HG02973 (cell line): ENCODE measurements around the gene CEP112.
"Not testable (repeated sequence)": the region's sequence is repeated elsewhere in the genome, so short reads cannot be mapped to it uniquely, and the experiment has no call there.

Experiments
- ATAC-seq: cut with Tn5 transposase; IDR thresholded peaks from one replicate; pipeline ENCODE4 v1.9.1; 2021; ENCODE audit warnings: moderate library complexity; ENCODE audit not compliant: unreplicated experiment

CEP112 gene

DNA sequence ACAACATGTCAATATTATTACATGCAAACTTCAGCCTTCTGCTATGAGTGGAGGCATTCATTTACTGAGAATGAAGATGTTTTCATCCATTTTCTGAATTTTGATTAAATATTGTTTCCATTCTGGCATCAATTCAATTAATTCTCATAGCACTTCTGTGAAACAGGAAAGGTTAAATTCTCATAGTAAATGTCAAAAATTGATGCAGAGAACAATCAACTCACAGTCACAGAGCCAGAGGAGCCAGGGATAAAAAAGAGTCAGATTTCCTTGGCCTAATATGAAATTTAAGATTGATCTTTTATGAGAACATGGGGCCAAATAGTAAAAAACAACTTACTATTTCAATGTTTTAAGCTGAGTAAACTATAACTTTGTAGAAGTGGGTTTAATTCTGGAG, 446.7 kb downstream of the CEP112 start:
- ATAC-seq, result no peak

DNA sequence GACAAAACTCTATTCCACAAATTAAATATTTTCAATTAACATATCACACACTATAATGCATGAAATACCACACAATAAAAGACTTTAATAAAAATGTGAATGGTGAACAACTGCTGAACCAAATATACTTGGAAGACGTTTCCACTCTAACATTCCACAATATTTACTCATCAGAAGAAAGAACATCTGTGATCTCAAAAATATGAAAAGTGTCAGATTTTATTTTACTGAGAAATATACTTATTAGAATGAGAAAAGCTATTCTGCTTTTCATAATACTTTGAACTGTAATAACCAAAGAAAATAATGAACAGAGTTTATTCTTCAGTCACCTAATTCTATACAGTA, 448.7 kb downstream of the CEP112 start:
- ATAC-seq, result no peak

DNA sequence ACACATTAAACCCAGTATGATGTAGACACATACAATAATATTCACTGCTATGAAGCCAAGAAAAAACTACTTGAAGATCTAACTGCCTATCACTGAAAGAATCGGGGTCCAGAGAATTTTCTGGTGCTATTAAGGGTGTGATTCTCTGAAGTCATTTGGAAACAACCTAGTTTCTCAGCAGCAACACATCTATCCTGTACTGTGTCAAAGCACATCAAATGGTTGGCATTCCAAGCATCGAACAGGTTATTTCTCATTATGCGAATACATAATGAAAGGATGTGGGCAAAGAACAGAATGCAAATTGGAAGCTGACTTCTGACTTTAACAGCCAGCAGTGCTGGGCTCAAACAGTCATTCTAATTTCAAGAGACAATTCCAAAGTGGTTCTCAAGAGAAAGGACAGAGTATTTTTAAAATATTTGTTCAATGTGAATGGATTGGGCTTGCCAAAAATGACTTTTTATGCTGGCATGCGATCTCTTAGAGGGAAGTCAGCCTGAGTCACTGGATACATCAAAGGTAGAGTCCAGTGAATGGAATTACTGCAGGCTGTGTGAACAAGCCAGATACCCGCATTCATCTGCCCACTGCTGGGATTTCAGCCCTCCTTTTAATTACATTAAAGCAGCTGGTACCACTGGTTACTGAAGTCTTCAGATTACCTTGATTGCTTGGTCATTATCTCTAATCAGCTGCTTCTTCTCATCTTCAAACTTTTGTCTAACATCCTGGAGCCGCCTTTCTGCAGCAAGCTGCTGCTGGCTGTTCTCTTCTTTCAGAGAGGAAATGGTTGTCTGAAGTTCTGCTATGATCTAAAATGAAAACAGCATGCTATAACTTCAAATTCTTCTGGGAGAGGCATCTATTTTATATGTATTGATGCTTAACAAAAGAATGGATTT, 449.3 kb downstream of the CEP112 start:
- no peak for ATAC-seq

DNA sequence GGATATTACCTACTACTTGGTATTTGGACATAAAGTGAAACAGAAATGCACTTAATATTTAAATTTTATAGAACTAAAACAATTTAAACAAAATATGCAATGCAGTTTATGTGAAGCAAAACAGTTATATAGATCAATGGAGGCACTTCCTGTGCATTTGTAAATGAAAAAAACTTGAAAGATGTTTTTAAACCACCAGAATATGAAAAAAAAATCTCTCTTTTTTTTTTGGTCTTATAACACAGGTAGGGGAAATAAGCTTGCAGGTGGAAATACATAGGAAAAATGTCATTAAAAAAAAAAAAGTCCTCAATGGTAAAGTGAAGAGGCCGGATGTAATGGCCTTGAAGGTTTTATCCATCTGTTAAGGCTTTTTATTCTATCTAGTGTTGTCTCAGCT, 450.2 kb downstream of the CEP112 start:
- ATAC-seq, result no peak

DNA sequence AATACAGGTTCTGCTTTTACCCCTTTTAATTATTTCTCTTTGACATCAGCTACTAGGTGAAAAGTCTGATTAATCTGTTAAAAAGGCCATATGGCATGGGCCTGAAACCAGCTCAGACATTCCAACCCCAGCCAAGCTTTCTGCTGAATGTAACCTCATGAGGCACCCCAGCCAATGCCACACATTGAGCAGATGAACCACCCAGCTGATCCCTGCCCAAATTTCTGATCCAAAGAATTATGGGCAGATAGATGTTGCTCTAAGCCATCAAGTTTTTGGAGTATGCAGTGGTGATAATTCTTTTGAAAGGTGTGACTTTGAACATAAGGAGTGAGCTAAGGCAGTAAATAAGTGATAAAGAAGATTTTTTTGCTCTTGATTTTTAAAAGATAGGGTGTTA, 452.9 kb downstream of the CEP112 start:
- ATAC-seq, result no peak

DNA sequence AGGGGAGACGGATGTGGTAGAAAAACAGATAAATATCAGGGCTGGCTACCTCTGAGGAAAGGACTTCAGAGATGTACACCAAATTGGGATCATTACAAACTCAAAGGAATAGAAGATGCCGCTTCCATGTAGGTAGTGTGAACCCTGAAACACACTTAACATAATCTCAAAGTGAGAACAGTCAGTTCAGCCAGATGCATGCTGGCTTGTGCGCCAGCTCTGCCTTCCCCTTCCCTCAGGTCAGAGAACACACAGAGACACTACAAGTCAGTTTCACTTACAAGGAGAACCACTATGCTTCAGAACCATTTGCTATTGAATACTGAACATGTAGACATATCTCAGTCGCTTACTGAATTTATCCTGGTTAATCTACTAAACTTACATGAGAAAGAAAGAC, 454.5 kb downstream of the CEP112 start:
- ATAC-seq, result no peak

DNA sequence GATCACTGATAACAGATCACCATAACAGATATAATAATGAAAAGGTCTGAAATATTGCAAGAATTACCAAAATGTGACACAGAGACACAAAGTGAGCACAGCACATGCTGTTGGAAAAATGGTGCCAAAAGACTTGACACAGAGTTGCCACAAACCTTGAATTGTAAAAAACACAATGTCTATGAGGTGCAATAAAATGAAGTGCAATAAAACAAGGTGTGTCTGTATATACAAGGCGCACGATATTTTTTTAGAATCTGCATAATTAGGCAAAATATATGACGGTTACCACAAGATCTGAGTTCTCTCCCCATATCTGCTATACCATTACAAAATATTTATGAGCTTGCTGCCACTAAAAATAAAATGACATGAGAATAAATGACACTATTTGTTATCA, 458.6 kb downstream of the CEP112 start:
- no peak for ATAC-seq

DNA sequence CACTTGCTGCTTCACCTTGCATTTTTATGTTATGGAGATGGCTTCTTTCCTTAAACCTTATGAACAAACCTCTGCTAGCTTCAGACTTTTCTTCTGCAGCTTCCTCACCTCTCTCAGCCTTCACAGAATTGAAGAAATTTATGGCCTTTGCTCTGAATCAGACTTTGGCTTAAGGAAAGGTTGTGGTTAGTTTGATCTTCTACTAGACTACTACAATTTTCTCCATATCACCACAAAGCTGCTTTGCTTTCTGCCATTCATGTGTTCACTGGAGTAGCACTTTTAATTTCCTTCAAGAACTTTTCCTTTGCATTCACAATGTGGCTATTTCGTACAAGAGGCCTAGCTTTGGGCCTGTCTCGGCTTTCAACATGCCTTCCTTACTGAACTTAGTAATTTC, 459.3 kb downstream of the CEP112 start:
- not testable (repeated sequence) for ATAC-seq

DNA sequence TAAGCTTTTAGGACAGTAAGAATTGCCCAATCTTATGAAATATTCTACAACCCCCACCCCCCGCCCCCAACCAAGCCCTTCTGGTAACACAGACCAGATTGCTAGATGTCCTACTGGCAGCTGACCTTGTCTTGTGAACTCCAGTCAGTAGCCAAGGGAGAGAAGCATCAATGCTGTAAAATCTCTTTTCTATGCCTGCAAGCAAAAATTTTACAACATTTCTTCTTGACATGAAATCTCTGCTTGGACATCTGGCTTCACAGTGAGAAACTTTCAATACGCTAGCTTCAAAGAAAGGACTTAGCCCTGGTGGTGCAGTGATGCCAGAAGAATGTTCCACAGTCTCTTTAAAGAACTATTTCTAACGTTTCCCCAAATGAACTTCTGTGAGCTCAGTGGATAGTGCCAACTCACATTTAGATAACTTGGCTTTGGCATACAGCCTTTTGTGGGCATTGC, 461.2 kb downstream of the CEP112 start:
- ATAC-seq, result no peak

DNA sequence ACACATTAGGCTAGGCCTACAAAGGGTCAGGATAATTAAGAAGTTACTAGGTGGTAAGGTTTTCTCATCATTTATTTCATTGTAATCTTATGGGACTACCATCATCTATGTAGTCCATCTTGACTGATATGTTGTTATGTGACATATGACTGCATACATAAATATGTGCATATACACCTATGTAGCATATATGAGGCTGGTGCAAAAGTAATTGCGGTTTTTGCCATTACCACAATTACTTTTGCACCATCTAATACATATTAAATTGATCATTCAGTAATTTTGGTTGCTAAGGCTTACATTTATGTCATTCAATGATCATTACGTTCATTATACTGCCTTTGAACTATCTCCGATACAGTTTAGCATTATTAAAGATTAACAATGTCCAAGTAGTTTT, 462.7 kb downstream of the CEP112 start:
- no peak for ATAC-seq

DNA sequence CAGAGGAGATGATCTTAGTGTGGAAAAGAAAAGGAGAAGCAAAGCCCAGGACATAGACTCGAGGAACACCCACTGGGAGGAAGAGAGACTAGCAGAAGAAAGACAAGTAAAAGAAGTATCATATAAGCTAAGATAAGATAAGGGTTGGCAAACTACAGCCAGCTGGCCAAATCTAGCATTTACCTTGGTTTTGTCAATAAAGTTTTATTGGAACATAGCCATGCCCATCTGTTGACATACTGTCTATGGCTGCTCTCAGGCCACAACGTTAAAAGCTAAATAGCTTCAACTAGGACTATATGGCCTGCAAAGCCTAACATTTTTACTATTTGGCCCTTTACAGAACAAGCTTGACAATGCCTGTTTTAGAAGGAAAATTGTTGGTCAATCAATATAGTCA, 464.1 kb downstream of the CEP112 start:
- ATAC-seq, result no peak

DNA sequence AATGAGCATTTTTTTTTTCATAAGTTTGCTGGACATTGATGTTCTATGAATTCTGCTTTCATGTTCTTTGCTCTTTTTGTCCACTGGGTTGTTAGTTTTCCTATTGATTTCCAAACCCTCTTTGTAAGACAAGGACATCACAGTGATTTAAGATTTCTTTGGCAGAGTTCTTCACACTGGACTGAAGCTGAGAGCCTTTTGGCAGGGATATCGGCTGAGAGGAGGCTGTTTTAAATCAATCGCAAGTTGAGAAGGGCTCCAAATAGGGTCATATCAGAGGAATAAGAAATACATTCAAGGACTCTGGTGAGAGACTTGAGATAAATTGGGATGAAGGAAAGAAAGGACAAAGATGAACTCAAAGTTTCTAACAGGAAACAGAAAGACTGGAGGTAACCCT, 464.7 kb downstream of the CEP112 start:
- ATAC-seq, result no peak

DNA sequence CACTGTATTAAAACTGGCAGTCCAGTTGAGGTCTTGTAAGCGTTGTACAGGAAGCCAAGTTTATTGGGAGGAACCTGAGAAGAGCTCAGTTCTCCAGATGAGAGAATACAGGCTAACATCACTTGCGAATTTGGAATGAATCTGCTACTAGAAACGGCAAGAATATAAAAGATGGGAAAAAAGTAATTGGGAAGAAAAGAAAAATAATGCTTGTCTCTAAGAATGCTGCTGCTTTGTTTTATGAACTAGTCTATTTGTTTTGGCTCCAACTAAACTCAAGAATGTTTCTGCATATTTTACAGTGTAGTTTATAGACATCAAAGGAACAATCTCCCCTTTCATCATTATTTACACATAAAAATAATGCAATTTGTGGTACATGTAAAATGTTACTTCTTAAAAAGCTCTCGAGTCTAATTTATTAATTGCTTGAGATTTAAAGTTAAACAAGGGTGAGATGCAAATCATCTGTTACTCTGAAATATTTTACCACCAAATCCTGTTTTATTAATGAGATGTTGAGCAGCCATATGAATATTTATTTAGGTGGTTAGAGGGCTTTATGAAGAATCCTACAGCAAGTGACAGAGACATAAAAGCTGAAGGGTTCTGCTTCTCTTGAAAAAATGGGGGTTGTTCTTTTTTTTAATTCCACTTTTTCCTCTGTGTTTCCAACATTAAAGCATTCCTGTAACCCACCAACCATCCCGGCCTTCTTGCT, 468.3 kb downstream of the CEP112 start:
- no peak for ATAC-seq

DNA sequence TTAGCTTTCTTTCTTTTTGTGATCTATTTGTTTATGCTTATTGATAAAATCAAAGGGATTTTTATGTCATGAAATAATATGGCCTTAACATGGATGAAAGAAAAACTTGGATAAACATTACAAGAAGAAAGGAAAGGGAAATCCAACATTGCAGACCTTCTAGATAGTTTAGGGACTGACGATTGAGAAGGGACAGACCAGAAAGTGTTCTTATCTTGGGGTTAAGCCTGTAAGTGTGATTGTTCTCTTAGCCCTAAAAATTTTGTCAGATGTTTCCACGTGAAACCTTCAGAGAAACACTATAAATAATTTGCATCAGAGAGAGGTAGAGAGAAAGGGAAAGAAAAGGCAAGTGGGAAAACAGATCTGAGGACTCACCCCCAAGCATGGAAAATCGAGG, 473.3 kb downstream of the CEP112 start:
- ATAC-seq, result no peak

DNA sequence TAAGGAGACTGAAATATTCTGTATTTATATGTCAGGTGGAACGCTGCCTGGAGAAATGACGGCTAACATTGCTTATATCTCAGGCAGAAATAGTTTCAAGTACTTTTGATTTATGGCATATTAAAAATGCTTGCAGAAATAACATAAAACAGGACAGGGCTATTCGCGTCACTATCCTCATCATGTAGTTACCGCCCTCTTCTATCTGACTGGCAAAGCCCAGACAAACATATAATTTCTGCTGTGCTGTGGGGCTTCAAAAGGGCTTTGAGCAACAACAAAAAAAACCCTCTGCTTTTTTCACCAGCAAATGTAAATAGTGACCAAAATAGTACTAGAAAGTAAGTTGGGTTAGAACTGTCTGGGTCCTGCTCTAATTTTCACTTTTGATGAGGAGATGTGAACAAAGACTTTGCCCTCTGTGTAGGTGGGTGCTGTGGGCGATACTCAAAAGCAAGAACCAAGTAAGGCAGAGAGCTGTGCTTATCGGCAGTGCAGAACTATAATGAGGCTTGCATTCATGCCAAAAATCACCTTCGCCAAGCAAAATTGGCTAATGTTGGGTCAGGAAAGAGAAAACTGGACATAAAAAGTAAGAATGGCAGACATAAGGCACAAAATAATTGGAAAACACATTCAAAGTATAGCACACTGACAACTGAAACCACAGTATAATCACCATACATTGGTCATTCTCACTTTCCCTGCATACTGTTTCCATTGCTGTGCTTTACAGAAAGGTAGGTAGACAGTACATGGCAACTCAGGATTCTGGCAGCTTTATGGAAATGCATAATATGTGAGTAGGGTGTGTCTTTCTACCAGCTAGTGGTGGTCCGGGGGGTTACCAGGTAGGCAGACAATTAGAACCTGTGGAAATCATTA, 479.3 kb downstream of the CEP112 start:
- no peak for ATAC-seq

DNA sequence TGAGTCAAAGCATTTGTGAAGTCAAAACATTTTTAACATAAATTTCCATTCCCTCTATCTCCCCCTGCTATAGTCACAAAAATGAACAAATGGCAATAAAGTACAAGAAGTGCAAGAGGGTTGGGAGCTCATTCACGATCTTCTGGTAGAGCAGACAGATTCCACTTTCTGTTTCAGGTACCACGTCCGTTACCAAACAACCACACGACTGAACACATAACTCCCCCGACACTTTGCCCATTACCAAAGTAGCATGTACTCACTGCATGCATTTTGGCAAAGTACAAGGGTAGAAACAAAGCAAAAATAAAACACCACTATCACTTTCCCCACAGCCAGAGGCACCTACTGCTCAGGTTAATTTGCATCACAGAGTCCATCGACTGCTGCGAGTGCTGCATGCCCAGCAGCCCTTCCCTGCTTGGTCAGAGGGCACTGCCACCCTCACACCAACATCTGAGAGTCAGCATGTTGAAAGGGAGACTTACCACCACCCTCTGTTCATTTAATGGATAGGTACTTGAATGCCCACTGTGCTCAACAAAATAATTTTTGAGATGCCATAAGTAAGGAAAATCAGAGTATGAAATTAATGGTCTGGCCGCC, 480.2 kb downstream of the CEP112 start:
- ATAC-seq, result no peak

DNA sequence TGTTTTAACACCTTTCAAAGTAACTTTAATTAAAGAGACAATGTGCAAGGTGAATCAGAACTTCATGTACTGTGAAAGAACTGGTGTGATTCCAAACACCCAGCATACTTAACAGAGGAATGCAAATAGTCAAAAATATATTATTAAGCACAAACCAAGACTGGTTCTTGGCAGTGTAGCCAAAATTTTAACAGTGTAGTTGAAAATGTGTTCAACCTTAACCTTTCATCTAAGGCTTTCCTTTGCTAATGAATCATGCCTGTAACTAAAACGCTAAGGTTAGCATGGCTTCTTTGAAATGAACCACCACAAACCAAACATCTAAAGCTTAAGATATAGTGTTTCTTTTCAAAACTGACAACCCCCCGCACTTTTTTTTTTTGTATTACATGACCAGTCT, 484.2 kb downstream of the CEP112 start:
- no peak for ATAC-seq

DNA sequence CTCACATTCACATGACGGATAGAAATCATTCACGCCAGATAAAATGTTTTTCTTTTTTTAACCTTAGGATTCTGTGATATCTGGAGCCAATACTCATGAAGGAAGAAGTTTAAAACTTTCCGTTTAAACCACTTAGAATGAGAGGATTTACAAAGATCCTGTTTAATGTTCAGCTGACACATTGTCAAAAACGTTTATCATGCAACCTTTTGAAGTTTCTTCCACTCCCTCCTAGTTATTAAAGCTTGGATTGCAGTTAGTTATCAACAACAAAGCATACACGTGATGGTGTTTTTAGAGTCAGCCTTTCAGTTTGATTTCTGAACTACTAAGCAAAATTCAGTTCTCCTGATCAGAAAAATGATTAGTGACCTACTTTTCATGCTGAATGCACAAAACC, 487.2 kb downstream of the CEP112 start:
- ATAC-seq, result no peak

DNA sequence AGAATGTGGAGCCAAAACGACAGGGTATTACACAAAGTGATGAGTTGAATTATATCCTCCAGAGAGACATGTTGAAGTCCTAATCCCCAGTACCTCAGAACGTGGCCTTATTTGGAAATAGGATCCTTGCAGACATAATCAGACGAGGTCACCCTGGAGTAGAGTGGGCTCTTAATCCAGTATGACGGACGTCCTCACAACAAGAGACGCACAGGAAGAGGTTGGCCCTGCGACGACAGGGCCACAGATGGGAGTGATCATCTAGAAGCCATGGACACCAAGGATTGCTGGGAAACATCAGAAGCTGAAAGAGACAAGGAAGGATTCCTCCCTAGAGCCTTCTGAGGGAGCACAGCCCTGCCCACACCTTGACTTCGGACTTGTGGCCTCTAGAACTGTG, 488.0 kb downstream of the CEP112 start:
- ATAC-seq, result no peak

DNA sequence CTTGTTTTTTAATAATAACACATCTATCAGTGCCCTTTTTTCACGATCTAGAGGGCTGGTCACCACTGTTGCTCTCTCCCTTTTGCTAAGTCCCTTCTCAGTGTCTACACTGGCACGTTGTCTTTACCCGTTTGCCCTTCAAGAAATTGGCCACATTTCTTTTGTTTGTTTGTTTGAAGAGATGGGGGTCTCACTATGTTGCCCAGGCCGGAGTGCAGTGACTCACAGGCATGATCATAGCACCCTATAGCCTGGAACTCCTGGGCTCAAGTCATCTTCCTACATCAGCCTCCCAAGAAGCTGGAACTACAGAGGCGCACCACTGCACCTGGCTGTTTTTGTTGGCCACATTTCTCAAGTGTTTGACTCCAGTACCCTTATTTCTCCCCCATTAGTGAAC, 492.5 kb downstream of the CEP112 start:
- no peak for ATAC-seq
